Stimulated activated CD4-positive, alpha-beta T cell treated with anti-CD3 and anti-CD28 coated beads, Interleukin-4, amount 100 ng/mL, for 1 hour (primary cell): ENCODE data around the gene CLCA4.

ENCODE experiments used
- DNase-seq: peaks from one replicate; pipeline ENCODE4 v3.0.0-alpha.2; 2020

Gene CLCA4

DNA sequence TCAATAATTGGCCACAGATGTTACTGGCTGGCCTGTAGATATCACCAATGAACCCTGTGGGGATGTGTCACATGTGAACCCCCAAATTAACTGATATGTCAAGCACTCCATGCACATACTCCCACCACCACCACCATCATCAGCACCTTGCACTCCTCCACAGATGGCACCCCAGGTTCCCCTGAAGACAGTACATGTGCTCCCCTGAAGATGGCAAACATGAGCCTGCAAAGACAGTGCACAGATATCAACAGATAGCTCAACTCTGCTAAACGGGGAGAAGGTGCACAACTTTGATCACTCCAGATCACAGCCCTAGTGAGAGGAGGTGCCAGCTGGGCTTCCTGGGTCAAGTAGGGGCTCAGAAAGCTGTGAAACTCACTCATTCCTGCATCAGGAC is 74.4 kb downstream of the CLCA4 start:
- no peak for DNase-seq
